Upper lobe of left lung (tissue), 4 donors: ENCODE data around the gene MACROD1.

ENCODE experiments used
- CTCF ChIP-seq, 6 experiments: fragments of 450-650 bp in 4 of 6; fragments of 200-600 bp in 2 of 6; sonication (generic) in 2 of 6; IDR thresholded peaks; one replicate each; pipeline ENCODE4 v1.5.1; 2016 to 2019; ENCODE audit warnings: antibody characterized with exemption in 6 of 6
- POLR2A ChIP-seq, 4 donors: fragments of 450-650 bp; IDR thresholded peaks; one replicate each; pipeline ENCODE4 v1.5.1; 2016 to 2017; ENCODE audit warnings: antibody characterized with exemption in 4 of 4, mild to moderate bottlenecking in 2 of 4

GRCh38 chr11:64039012-64039665, 126.8 kb downstream of the MACROD1 start:
- TF ChIP-seq POLR2A (IDR thresholded peaks at IDR 0.05) (no peak), CTCF (IDR thresholded peaks at IDR 0.05) (no peak)
